Choroid plexus epithelial cell (primary cell): ENCODE measurements around the gene IFI27L2.

Experiments
- DNase-seq: peaks from one replicate; pipeline ENCODE4 v3.0.0-alpha.2; 2010; ENCODE audit warnings: low read depth
- H3K4me3 ChIP-seq: 2 replicates; pipeline ENCODE4 v1.5.1; 2011; ENCODE audit warnings: low read depth, mild to moderate bottlenecking, control low read depth, low read length, moderate library complexity
- TF ChIP-seq, protein P1 (sequence below): conservative IDR thresholded peaks from 2 replicates; pipeline ENCODE4 v1.5.1; 2011; ENCODE audit warnings: low read depth, mild to moderate bottlenecking, control low read depth, inconsistent platforms, low read length, moderate library complexity

IFI27L2 gene

DNA sequence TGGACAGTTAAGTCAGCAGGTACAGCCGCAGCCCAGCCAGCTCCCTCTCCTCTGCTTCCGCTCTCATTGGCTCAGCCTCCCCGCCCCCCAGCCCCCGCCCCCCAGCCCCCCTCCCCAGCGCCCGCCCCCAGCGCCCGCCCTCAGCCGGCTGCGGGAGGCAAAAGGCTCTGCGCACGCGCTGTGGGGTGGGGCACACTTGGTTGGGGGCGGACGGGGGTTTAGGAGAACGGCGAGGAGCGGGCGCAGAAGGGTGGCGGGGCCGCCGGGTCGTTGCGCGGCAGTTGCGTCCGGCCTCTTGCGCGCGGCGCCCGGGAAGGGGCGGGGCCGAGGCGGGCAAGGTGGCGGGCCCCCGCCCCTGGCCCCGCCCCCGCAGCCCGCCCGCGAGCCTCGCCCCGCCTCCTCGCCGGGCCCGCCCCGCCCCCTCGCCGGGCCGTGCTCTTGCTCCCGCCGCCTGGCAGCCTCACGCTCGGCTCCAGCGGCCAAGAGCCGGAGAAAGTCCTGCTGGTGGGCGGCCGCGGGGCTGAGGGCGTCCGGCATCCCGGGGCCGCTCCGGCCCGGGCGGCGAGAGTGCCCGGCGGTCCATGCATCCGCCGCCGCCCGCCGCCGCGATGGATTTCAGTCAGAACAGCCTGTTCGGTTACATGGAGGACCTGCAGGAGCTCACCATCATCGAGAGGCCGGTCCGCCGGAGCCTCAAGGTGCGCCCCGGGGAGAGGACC lies 44.6 kb upstream of the IFI27L2 start, which contains the start of gene PPP4R4:
TSS of gene PPP4R4 (plus strand) at position 438 of the 719 bp plus-strand sequence. CDS start at position 582, 144 bp downstream.
- H3K4me3 ChIP-seq: peak within 1 kb of the TSS; percentile 56
- peak; percentile 69 for DNase-seq
- TF ChIP-seq, protein P1, sequence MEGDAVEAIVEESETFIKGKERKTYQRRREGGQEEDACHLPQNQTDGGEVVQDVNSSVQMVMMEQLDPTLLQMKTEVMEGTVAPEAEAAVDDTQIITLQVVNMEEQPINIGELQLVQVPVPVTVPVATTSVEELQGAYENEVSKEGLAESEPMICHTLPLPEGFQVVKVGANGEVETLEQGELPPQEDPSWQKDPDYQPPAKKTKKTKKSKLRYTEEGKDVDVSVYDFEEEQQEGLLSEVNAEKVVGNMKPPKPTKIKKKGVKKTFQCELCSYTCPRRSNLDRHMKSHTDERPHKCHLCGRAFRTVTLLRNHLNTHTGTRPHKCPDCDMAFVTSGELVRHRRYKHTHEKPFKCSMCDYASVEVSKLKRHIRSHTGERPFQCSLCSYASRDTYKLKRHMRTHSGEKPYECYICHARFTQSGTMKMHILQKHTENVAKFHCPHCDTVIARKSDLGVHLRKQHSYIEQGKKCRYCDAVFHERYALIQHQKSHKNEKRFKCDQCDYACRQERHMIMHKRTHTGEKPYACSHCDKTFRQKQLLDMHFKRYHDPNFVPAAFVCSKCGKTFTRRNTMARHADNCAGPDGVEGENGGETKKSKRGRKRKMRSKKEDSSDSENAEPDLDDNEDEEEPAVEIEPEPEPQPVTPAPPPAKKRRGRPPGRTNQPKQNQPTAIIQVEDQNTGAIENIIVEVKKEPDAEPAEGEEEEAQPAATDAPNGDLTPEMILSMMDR: no peak

DNA sequence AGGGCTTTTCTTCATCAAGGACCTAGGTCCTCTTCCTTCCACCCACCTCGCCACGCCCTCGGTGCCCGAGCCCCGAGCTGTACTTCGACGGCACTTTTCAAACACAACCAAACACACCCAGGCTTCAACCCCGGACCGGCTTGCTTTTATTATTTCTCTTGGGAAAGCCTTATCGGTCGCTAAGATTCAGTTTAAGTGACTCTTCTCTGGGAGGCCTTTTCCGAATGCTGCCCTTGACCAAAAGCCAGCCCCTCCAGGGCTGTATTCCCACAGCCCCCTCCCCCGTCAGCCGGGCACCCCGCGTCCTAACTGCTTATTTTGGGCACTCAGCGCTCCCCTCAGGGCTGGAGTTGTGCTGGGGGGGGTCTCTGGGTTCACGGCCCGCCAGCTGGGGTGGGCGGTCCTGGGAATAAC lies 44.1 kb upstream of the IFI27L2 start:
- no peak for DNase-seq
- TF ChIP-seq, protein P1: no peak
- H3K4me3 ChIP-seq: peak overlapping the region; percentile 56

DNA sequence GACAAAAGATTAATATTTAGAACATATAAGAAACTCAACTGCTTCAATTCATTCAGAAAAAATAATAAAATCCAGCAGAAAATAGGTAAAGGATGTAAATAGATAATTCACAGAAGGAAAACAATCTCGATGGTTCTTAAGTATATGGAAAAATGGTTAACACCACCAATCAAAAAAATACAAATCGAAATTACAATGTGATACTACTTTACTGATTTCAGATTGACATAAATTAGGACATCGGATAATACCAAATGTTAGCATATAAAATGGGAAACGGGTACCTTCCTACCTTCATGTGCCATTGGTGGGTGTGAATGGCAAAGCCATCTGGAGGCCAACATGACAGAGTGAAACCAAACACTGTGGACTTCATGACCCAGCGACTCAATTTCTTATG lies 43.1 kb upstream of the IFI27L2 start:
- H3K4me3 ChIP-seq: no peak overlapping the region
- DNase-seq: no peak
- TF ChIP-seq, protein P1: no peak

DNA sequence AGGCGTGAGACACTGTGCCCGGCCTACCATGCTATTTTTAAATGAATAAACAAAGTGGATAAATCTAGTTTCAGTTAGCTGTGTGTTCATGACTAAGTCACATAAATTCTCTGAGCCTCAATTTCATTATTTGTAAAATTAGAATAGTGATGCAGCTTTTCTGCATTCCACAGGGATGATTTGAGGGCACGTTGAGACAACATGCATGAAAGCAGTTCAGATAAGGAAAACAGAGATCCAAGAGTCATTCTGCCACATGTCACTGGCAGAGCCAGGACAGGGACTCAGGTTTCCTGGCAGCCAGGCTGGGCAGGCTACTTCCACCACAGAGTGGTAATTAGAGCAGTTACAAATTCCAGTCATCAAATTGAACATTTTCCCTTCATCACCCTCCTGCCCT lies 41.8 kb upstream of the IFI27L2 start:
- TF ChIP-seq, protein P1: no peak
- DNase-seq: no peak
- H3K4me3 ChIP-seq: no peak overlapping the region

DNA sequence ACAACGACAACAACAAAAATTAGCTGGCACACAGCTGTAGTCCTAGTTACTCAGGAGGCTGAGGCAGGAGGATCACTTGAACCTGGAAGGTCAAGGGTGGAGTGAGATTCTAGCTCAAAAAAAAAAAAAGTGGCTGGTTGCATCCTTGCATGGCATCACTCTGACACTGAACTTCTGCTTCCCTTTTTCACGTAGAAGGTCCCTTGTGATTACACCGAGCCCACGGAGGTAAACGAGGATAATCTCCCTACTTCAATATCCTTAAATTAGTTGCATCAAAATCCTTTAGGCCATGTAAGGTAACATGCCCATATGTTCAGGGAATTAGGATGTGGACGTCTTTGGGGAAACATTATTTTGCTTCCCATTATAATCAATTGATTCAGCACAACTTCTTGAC lies 40.7 kb upstream of the IFI27L2 start:
- TF ChIP-seq, protein P1: no peak
- no peak overlapping the region for H3K4me3 ChIP-seq
- DNase-seq: no peak

DNA sequence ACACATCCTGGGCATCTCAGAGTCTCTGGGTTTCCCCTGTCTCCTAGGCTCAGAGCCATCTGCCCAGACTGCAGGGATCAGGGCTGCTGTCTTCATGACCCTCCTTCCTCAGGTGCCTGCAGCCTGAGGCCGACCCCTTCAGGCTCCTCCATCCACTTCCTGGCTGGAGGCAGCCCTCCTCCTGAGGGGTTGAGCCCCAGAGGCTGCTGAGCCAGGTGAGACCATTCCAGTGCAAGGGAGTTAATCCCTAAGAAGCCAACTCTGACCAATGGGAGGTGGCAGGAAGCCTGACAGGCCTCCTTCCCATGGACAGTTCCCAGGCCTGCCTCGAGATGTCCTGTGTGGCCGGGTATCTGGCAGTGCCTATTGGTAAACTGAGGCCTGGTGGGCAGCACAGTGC lies 36.3 kb upstream of the IFI27L2 start:
- TF ChIP-seq, protein P1: no peak
- no peak for DNase-seq
- H3K4me3 ChIP-seq: no peak overlapping the region
